Transverse colon (tissue), 4 donors: ENCODE data around the gene SASH3.

Experiments
- EP300 ChIP-seq: sonication (generic); formaldehyde crosslinking; IDR thresholded peaks from one replicate; pipeline ENCODE4 v1.6.1; 2017; ENCODE audit warnings: antibody characterized with exemption, low read depth
- POLR2A ChIP-seq: fragments of 450-650 bp; IDR thresholded peaks from one replicate; pipeline ENCODE4 v1.6.1; 2016; ENCODE audit warnings: antibody characterized with exemption, mild to moderate bottlenecking, moderate library complexity
- POLR2AphosphoS5 ChIP-seq, 3 donors: sonication (generic); formaldehyde crosslinking; IDR thresholded peaks; one replicate each; pipeline ENCODE4 v1.6.1; 2016; ENCODE audit warnings: antibody characterized with exemption in 3 of 3
- TF ChIP-seq, protein P1 (sequence below), 5 experiments: fragments of 200-600 bp in 3 of 5; fragments of 450-650 bp in 2 of 5; sonication (generic) in 3 of 5; IDR thresholded peaks; 1 replicate in 2 of 5; 2 replicates in 3 of 5; pipeline ENCODE4 v1.5.1; 2016 to 2017; ENCODE audit warnings: antibody characterized with exemption in 5 of 5, inconsistent platforms in 3 of 5, mild to moderate bottlenecking in 2 of 5, moderate library complexity in 1 of 5

DNA sequence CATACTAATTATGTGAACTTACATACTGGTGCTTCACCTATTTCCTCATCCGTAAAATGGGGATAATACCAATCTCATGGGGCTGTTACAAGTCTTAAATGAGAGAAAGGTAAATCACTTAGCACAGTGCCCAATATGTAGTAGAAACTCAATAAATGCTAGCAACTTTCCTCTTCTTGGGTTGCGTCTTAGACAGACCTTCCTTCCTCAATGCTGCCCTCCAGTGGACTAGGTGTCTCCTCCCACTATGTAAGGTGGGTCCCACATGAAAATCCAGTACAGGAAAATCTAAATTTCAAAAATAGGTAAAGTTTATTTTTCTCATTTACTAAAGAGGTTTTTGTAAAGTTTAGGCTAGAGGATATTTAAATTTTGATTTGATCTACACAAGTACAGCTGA is 43.4 kb downstream of the SASH3 start:
- TF ChIP-seq POLR2AphosphoS5 (IDR thresholded peaks at IDR 0.05) (no peak), POLR2A (no peak), EP300 (no peak)
- TF ChIP-seq, protein P1, sequence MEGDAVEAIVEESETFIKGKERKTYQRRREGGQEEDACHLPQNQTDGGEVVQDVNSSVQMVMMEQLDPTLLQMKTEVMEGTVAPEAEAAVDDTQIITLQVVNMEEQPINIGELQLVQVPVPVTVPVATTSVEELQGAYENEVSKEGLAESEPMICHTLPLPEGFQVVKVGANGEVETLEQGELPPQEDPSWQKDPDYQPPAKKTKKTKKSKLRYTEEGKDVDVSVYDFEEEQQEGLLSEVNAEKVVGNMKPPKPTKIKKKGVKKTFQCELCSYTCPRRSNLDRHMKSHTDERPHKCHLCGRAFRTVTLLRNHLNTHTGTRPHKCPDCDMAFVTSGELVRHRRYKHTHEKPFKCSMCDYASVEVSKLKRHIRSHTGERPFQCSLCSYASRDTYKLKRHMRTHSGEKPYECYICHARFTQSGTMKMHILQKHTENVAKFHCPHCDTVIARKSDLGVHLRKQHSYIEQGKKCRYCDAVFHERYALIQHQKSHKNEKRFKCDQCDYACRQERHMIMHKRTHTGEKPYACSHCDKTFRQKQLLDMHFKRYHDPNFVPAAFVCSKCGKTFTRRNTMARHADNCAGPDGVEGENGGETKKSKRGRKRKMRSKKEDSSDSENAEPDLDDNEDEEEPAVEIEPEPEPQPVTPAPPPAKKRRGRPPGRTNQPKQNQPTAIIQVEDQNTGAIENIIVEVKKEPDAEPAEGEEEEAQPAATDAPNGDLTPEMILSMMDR (IDR thresholded peaks at IDR 0.05), result peak; percentile 26 to 46 (median 39)
